ENCODE measurements around the gene MAPKAPK2.
"Not testable (repeated sequence)": the region's sequence is repeated elsewhere in the genome, so short reads cannot be mapped to it uniquely, and the experiment has no call there.

The MAPKAPK2 gene

DNA sequence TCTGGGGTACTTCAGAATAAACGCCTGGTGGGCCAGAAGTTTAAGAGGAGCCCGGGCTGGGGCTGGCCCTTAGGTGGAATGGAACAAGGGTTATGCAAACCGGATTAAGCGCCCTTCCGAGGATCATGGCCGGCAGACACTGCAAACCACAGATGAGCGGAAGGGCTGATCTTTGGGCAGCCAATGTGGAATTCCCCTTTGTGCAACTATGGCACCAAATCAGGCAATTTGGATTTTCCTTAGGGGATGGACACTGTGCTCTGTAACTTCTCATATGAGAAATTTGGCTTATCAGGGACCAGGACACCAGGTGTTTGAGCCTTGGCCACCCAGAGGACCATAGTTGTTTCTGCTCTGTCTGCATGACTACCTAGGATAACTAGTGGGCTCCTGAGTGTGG, 93.3 kb downstream of the MAPKAPK2 start:
- ChIA-PET POLR2A (no interaction called here), CTCF (no interaction called here)
- no peak for DNase-seq (ENCODE audit: extremely low spot score)
- no peak for TF ChIP-seq SUZ12 (IDR thresholded peaks at IDR 0.05)
- no peak for TF ChIP-seq ELF4 (IDR thresholded peaks at IDR 0.05)
- TF ChIP-seq FOXA1 (IDR thresholded peaks at IDR 0.05) = no peak
- no peak for TF ChIP-seq FOXK2 (IDR thresholded peaks at IDR 0.05)
- no peak for TF ChIP-seq NFRKB (IDR thresholded peaks at IDR 0.05)
- TF ChIP-seq HDGF (IDR thresholded peaks at IDR 0.05; ENCODE audit: borderline replicate concordance) = no peak
- TF ChIP-seq, protein P1, sequence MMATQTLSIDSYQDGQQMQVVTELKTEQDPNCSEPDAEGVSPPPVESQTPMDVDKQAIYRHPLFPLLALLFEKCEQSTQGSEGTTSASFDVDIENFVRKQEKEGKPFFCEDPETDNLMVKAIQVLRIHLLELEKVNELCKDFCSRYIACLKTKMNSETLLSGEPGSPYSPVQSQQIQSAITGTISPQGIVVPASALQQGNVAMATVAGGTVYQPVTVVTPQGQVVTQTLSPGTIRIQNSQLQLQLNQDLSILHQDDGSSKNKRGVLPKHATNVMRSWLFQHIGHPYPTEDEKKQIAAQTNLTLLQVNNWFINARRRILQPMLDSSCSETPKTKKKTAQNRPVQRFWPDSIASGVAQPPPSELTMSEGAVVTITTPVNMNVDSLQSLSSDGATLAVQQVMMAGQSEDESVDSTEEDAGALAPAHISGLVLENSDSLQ (IDR thresholded peaks at IDR 0.05) = no peak
- no peak for TF ChIP-seq CTBP1 (IDR thresholded peaks at IDR 0.05; ENCODE audit: borderline replicate concordance)
- no peak for TF ChIP-seq TARDBP (IDR thresholded peaks at IDR 0.05)
- TF ChIP-seq L3MBTL2 (conservative IDR thresholded peaks at IDR 0.05) = no peak
- TF ChIP-seq ZNF384 (IDR thresholded peaks at IDR 0.05) = no peak
- TF ChIP-seq LEF1 (IDR thresholded peaks at IDR 0.05; ENCODE audit: borderline replicate concordance) = no peak
- TF ChIP-seq ARNT (IDR thresholded peaks at IDR 0.05) = no peak
- no peak for TF ChIP-seq SP1 (IDR thresholded peaks at IDR 0.05)
- no peak for TF ChIP-seq FOXM1 (IDR thresholded peaks at IDR 0.05; ENCODE audit: borderline replicate concordance)
- no peak for TF ChIP-seq BHLHE40 (IDR thresholded peaks at IDR 0.05; ENCODE audit: borderline replicate concordance)

DNA sequence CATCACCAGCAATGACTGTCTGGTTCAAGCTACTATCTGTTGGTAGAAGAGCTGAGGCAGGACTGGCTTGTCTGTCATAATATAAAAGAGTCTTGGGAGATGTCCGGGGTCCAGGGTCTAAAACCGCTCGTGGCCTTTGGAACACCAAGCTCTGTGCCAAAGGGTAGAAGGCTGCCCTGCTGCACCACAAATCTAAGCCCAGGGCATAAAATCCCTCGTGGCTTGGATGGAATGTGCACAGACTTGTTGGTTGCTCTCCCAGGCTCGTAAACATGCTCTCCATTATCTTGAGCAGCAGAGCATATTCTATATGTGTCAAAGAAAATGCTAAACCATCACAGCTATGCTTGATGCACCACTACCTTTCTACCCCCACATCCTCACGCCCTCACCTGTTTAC, 94.2 kb downstream of the MAPKAPK2 start:
- DNase-seq (ENCODE audit: extremely low spot score); CTCF ChIA-PET; POLR2A ChIA-PET: not testable (repeated sequence)

DNA sequence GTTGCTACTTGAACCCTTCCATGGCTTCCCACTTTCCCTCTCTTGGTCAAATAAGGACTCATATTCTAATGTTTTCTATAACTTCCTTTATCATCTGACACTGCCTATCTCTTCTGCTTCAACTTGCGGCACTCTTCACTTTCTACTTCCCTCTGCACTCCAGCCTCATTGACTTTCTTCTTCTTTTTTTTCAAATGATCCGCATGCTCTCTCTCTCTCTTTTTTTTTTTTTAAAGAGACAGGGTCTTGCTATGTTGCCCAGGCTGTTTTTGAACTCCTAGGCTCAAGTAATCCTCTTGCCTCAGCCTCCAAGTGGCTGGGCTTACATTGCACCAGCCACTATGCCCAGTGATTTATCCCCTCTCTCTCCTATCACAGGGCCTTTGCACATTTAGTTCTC, 94.9 kb downstream of the MAPKAPK2 start:
- POLR2A ChIA-PET = no interaction called here
- TF ChIP-seq ZNF384 (IDR thresholded peaks at IDR 0.05) (no peak), CTBP1 (IDR thresholded peaks at IDR 0.05; ENCODE audit: borderline replicate concordance) (no peak), FOXK2 (IDR thresholded peaks at IDR 0.05) (no peak), TARDBP (IDR thresholded peaks at IDR 0.05) (no peak), FOXA1 (IDR thresholded peaks at IDR 0.05) (no peak), SUZ12 (IDR thresholded peaks at IDR 0.05) (no peak), ELF4 (IDR thresholded peaks at IDR 0.05) (no peak), L3MBTL2 (conservative IDR thresholded peaks at IDR 0.05) (no peak), HDGF (IDR thresholded peaks at IDR 0.05; ENCODE audit: borderline replicate concordance) (no peak), NFRKB (IDR thresholded peaks at IDR 0.05) (no peak), SP1 (IDR thresholded peaks at IDR 0.05) (no peak), LEF1 (IDR thresholded peaks at IDR 0.05; ENCODE audit: borderline replicate concordance) (no peak), FOXM1 (IDR thresholded peaks at IDR 0.05; ENCODE audit: borderline replicate concordance) (no peak)
- no peak for DNase-seq (ENCODE audit: extremely low spot score)
- CTCF ChIA-PET = no interaction called here

DNA sequence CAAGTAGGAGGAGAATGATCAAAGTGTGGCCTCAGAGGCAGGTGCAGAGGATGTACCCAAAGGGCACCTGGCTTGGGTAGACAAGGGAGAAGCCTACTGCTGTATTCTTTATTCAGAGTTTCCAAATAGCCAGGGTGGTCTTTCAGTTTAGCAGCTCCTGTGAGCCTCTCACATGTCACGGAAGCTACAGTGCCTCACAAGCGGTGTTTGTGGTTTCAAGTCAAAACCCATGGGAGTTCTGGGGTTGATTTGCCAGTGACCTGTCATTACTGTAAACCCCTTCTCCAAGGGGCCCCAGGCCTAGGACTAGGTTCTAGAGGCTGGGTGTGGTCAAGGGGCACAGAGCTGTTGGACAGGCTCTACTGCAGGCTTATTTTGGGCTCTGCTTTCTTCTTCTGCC, 97.7 kb downstream of the MAPKAPK2 start:
- TF ChIP-seq ZNF384 (IDR thresholded peaks at IDR 0.05) = no peak
- TF ChIP-seq CTBP1 (IDR thresholded peaks at IDR 0.05; ENCODE audit: borderline replicate concordance) = no peak
- DNase-seq (ENCODE audit: extremely low spot score) = no peak
- CTCF ChIA-PET = no interaction called here
- POLR2A ChIA-PET = no interaction called here

DNA sequence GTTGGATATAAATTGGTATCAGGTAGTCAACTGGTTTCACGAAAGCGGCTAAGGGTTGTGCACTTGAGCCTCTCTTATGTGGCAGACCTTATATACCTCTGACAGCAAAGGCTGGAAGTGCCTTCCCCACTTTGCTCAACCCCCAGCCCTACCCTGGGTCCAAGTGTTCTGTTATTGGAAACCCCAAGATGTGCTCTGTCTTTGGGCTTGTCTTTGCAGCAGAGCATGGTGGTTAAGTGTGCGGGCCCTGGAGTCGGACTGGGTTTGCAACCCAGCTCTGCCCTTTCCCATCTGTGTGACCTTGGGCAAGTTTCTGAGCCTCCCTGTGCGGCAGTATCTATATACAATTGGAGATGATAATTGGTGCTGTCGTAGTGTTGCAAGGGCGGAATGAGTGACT, 98.8 kb downstream of the MAPKAPK2 start:
- no peak for TF ChIP-seq FOXK2 (IDR thresholded peaks at IDR 0.05)
- no peak for TF ChIP-seq HDGF (IDR thresholded peaks at IDR 0.05; ENCODE audit: borderline replicate concordance)
- no peak for TF ChIP-seq L3MBTL2 (conservative IDR thresholded peaks at IDR 0.05)
- TF ChIP-seq BHLHE40 (IDR thresholded peaks at IDR 0.05; ENCODE audit: borderline replicate concordance) = no peak
- TF ChIP-seq, protein P1 (IDR thresholded peaks at IDR 0.05) = no peak
- TF ChIP-seq NFRKB (IDR thresholded peaks at IDR 0.05) = no peak
- TF ChIP-seq ZNF384 (IDR thresholded peaks at IDR 0.05) = no peak
- TF ChIP-seq TARDBP (IDR thresholded peaks at IDR 0.05) = no peak
- no peak for TF ChIP-seq ELF4 (IDR thresholded peaks at IDR 0.05)
- no peak for TF ChIP-seq FOXM1 (IDR thresholded peaks at IDR 0.05; ENCODE audit: borderline replicate concordance)
- TF ChIP-seq FOXA1 (IDR thresholded peaks at IDR 0.05) = no peak
- TF ChIP-seq SUZ12 (IDR thresholded peaks at IDR 0.05) = no peak
- no peak for TF ChIP-seq SP1 (IDR thresholded peaks at IDR 0.05)
- no peak for TF ChIP-seq CTBP1 (IDR thresholded peaks at IDR 0.05; ENCODE audit: borderline replicate concordance)
- TF ChIP-seq LEF1 (IDR thresholded peaks at IDR 0.05; ENCODE audit: borderline replicate concordance) = no peak
- no peak for TF ChIP-seq ARNT (IDR thresholded peaks at IDR 0.05)
- CTCF ChIA-PET = no interaction called here
- DNase-seq (ENCODE audit: extremely low spot score) = no peak
- POLR2A ChIA-PET = no interaction called here
